KMS-11 (cell line): ENCODE measurements around the gene RORC.

Experiments
- H2AFZ ChIP-seq: fragments of 200-600 bp; sonication (generic); 2 replicates; pipeline ENCODE4 v1.6.1; 2016; ENCODE audit warnings: antibody characterized with exemption, mixed run types, low read depth
- H3K27ac ChIP-seq: fragments of 200-600 bp; sonication (generic); 2 replicates; pipeline ENCODE4 v1.6.1; 2016; ENCODE audit warnings: mild to moderate bottlenecking, mixed run types
- H3K27me3 ChIP-seq: fragments of 200-600 bp; sonication (generic); 2 replicates; pipeline ENCODE4 v1.6.1; 2017; ENCODE audit warnings: mild to moderate bottlenecking, low read depth, mixed run types, moderate library complexity; ENCODE audit not compliant: insufficient read depth
- H3K36me3 ChIP-seq: fragments of 200-600 bp; sonication (generic); 2 replicates; pipeline ENCODE4 v1.6.1; 2017; ENCODE audit warnings: mild to moderate bottlenecking, mixed run types; ENCODE audit not compliant: insufficient read depth
- H3K4me1 ChIP-seq: fragments of 200-600 bp; sonication (generic); 2 replicates; pipeline ENCODE4 v1.6.1; 2016; ENCODE audit warnings: mild to moderate bottlenecking, low read depth, mixed run types; ENCODE audit not compliant: poor library complexity, severe bottlenecking
- H3K4me2 ChIP-seq: fragments of 200-600 bp; sonication (generic); 2 replicates; pipeline ENCODE4 v1.7.0; 2016; ENCODE audit warnings: mild to moderate bottlenecking, mixed run types
- H3K4me3 ChIP-seq: fragments of 200-600 bp; sonication (generic); IDR thresholded peaks from 2 replicates; pipeline ENCODE4 v1.6.1; 2017; ENCODE audit warnings: low read depth, low read length, mixed read lengths; ENCODE audit not compliant: insufficient read depth
- H3K79me2 ChIP-seq: fragments of 200-600 bp; sonication (generic); 2 replicates; pipeline ENCODE4 v1.6.1; 2016; ENCODE audit warnings: low read depth, mixed run types; ENCODE audit not compliant: insufficient read depth
- H3K9ac ChIP-seq: fragments of 200-600 bp; sonication (generic); 2 replicates; pipeline ENCODE4 v1.6.1; 2016; ENCODE audit warnings: mild to moderate bottlenecking, mixed run types
- H4K20me1 ChIP-seq: fragments of 200-600 bp; sonication (generic); 2 replicates; pipeline ENCODE4 v1.6.1; 2016; ENCODE audit warnings: mild to moderate bottlenecking, mixed run types; ENCODE audit not compliant: insufficient read depth
- CTCF ChIP-seq: fragments of 200-600 bp; sonication (generic); conservative IDR thresholded peaks from 2 replicates; pipeline ENCODE4 v1.6.1; 2017; ENCODE audit warnings: low read depth, mild to moderate bottlenecking, antibody characterized with exemption, low read length, moderate library complexity, mixed read lengths

RORC gene

GRCh38 chr1:151860504-151861187 lies 29.0 kb upstream of the RORC start:
- Histone ChIP-seq H2AFZ (no peak overlapping the region), H3K79me2 (no peaks in the 10 kb centered on the region), H3K27me3 (no peaks in the 10 kb centered on the region), H3K4me3 (no peak overlapping the region), H3K4me1 (peaks cover 5% of the 10 kb centered on the region), H3K9ac (no peak overlapping the region), H3K27ac (no peak overlapping the region), H3K36me3 (no peaks in the 10 kb centered on the region), H4K20me1 (no peaks in the 10 kb centered on the region), H3K4me2 (no peak overlapping the region)
- TF ChIP-seq CTCF = no peak

GRCh38 chr1:151859891-151860293 lies 28.3 kb upstream of the RORC start:
- Histone ChIP-seq H3K4me3 (no peak overlapping the region), H3K9ac (no peak overlapping the region), H3K4me1 (peaks cover 5% of the 10 kb centered on the region), H3K27me3 (no peaks in the 10 kb centered on the region), H4K20me1 (no peaks in the 10 kb centered on the region), H2AFZ (no peak overlapping the region), H3K27ac (no peak overlapping the region), H3K4me2 (no peak overlapping the region), H3K79me2 (no peaks in the 10 kb centered on the region), H3K36me3 (no peaks in the 10 kb centered on the region)
- no peak for TF ChIP-seq CTCF

GRCh38 chr1:151858886-151859665 lies 27.5 kb upstream of the RORC start:
- Histone ChIP-seq H3K4me2 (no peak overlapping the region), H3K79me2 (no peaks in the 10 kb centered on the region), H3K27me3 (no peaks in the 10 kb centered on the region), H3K36me3 (no peaks in the 10 kb centered on the region), H2AFZ (no peak overlapping the region), H4K20me1 (no peaks in the 10 kb centered on the region), H3K9ac (no peak overlapping the region), H3K4me3 (no peak overlapping the region), H3K4me1 (peaks cover 5% of the 10 kb centered on the region), H3K27ac (no peak overlapping the region)
- TF ChIP-seq CTCF = no peak

- Histone ChIP-seq H3K27me3 (no peaks in the 10 kb centered on the region; the same call in 1 of the 2 replicates), H4K20me1 (no peaks in the 10 kb centered on the region), H3K4me1 (peaks cover 5% of the 10 kb centered on the region), H3K4me2 (no peak overlapping the region), H3K79me2 (no peaks in the 10 kb centered on the region), H3K27ac (no peak overlapping the region), H3K4me3 (no peak overlapping the region), H3K36me3 (no peaks in the 10 kb centered on the region), H2AFZ (no peak overlapping the region), H3K9ac (no peak overlapping the region)
- no peak for TF ChIP-seq CTCF
Observed at GRCh38 chr1:151858030-151858746, 26.6 kb upstream of the RORC start.
